HUES6 (cell line): Measurements from ENCODE around the gene SH3RF3.

Source experiments
- H3K27ac ChIP-seq: 2 replicates; pipeline ENCODE4 v1.7.0; 2013; ENCODE audit warnings: low read depth, mild to moderate bottlenecking, low read length, inconsistent platforms
- H3K27me3 ChIP-seq: 2 replicates; pipeline ENCODE4 v1.6.1; 2013; ENCODE audit warnings: low read length; ENCODE audit not compliant: control insufficient read depth, insufficient read depth
- H3K36me3 ChIP-seq: 2 replicates; pipeline ENCODE4 v1.6.1; 2013; ENCODE audit warnings: low read length; ENCODE audit not compliant: control insufficient read depth, insufficient read depth
- H3K4me1 ChIP-seq: 2 replicates; pipeline ENCODE4 v1.6.1; 2013; ENCODE audit warnings: low read length; ENCODE audit not compliant: control insufficient read depth, insufficient read depth
- H3K4me3 ChIP-seq: 2 replicates; pipeline ENCODE4 v1.5.1; 2013; ENCODE audit warnings: low read depth, low read length
- H3K9ac ChIP-seq: one replicate; pipeline ENCODE4 v1.6.1; 2013; ENCODE audit warnings: mild to moderate bottlenecking, low read length
- H3K9me3 ChIP-seq: 2 replicates; pipeline ENCODE4 v1.6.1; 2013; ENCODE audit warnings: low read depth, low read length; ENCODE audit not compliant: control insufficient read depth, insufficient read depth

SH3RF3 gene

DNA sequence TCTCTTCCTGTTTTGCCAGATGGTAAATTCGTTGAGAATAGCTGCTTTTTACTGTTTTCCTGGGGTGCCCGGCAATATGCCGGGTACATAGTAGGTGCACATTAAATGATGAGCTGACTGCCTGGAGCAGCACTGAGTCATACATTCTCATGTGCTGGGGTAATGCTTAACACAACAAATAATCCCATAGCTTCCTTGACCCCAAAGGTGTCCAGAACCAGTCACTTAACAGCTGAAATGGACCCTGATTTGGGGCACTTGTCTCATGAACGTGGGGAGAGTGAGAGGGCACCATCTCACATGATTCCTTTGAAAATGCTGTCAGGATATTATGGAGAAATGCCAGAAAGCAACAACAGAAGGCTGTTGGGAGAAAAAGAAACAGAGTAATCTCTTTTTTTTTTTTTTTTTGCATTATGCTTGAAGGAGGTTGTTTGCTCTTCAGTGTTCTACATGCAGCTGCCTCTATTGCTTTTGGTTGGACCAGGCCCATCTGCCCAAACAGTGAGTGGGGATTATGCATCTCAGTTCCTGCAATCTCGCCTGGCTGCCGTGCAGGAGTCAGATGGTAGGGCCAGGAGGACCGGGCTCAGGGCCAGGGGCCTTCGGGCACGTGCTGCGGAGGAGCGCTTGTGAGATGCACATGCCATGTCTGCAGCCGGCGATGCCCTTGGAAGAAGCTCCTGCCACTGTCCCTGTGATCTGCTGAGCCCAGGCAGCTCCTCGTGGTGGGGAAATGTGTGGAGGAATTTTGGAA, 162.1 kb downstream of the SH3RF3 start:
- H3K36me3 ChIP-seq, result no peaks in the 10 kb centered on the region
- H3K27me3 ChIP-seq, result no peaks in the 10 kb centered on the region
- H3K4me1 ChIP-seq, result peaks cover 4% of the 10 kb centered on the region; the same call in 1 of the 2 replicates
- H3K4me3 ChIP-seq, result no peak overlapping the region
- no peaks in the 10 kb centered on the region for H3K9me3 ChIP-seq
- no peak overlapping the region for H3K9ac ChIP-seq
- no peak overlapping the region for H3K27ac ChIP-seq

DNA sequence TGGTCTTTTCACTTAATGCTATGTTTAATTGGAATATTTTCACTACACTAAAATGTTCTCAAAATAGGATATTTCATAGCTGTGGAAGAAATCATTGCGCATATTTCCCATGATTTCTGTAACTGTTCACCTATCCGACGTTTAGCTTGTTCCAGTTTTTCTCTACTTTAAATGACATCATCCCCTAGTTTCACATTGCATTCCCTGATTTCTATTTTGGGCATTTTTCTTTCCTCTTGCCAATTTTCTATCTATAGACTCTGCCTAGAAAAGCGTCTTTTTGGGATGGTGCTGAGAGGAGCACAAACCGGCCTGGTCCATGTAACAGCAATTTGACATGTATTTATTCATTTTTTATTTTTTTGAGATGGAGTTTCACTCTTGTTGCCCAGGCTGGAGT, 163.4 kb downstream of the SH3RF3 start:
- no peaks in the 10 kb centered on the region for H3K27me3 ChIP-seq
- no peak overlapping the region for H3K27ac ChIP-seq
- no peaks in the 10 kb centered on the region for H3K9me3 ChIP-seq
- H3K4me1 ChIP-seq, result peaks cover 4% of the 10 kb centered on the region; the same call in 1 of the 2 replicates
- no peaks in the 10 kb centered on the region for H3K36me3 ChIP-seq
- H3K4me3 ChIP-seq, result no peak overlapping the region
- H3K9ac ChIP-seq, result no peak overlapping the region

DNA sequence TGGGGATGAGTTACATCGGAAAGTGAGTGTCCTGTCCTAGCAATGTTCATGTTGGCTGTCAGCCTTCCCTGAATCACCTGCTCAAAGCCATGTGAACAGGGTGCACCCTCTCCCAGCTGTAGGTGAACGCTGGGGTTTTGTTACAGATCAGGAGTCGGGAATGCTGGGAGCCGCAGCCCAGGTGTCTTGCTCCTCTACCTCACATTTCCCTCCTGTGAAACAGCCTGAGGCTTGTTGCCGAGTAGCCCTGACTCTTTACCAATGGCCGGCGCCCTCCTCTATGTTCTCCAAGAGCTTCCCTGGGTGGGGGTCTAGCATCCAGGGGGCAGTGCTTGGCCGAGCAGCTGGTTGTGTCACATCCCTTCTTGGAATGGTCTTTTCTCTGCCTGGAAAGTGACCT, 164.7 kb downstream of the SH3RF3 start:
- Histone ChIP-seq H3K27ac (no peak overlapping the region), H3K36me3 (no peaks in the 10 kb centered on the region), H3K9ac (no peak overlapping the region), H3K4me1 (peaks cover 4% of the 10 kb centered on the region; the same call in 1 of the 2 replicates), H3K4me3 (no peak overlapping the region), H3K9me3 (no peaks in the 10 kb centered on the region), H3K27me3 (no peaks in the 10 kb centered on the region)

- Histone ChIP-seq H3K9me3 (no peaks in the 10 kb centered on the region), H3K4me1 (peaks cover 1% of the 10 kb centered on the region; the same call in 1 of the 2 replicates), H3K36me3 (no peaks in the 10 kb centered on the region), H3K27me3 (no peaks in the 10 kb centered on the region), H3K9ac (no peak overlapping the region), H3K27ac (no peak overlapping the region), H3K4me3 (no peak overlapping the region)
Measured at GRCh38 chr2:109294523-109294922, 165.5 kb downstream of the SH3RF3 start.

DNA sequence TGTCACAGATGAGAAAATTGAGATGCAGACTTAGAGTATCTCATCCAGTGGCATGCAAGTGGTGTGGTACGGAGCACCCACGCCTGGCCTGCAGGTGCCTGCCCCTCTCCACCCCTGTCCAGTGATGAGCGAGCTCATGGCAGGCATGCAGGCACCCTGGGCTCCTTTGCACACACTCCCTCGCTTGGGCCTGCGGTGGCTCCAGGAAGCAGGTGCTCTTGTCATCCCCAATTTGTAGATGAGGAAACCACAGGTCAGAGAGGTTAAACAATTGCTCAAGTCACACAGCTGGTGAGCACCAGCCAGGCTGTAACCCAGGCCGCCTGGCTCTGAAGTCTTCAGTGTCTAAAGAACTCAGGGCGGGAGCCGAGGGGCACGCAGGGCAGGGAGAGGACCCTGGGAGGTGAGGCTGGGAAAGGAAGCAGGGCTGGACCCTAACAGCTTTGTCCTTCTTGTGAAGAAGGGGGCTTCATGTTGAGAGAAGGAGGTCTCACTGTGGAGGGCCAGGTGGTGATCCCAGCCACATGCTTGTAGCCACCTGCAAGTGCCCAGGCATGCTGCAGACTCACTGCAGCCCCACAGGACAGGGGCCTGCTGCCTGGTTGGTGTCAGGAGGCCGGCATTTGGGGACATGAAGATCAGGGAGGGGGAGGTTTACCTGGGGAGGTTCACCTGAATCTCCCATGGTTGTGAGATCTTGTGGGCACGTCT, 166.2 kb downstream of the SH3RF3 start:
- Histone ChIP-seq H3K4me1 (no peaks in the 10 kb centered on the region), H3K9me3 (no peaks in the 10 kb centered on the region), H3K4me3 (no peak overlapping the region), H3K9ac (no peak overlapping the region), H3K27me3 (no peaks in the 10 kb centered on the region), H3K27ac (no peak overlapping the region), H3K36me3 (no peaks in the 10 kb centered on the region)

- Histone ChIP-seq H3K9me3 (no peaks in the 10 kb centered on the region), H3K27ac (no peak overlapping the region), H3K27me3 (no peaks in the 10 kb centered on the region), H3K4me3 (no peak overlapping the region), H3K36me3 (no peaks in the 10 kb centered on the region), H3K9ac (no peak overlapping the region), H3K4me1 (no peaks in the 10 kb centered on the region)
Measured at GRCh38 chr2:109295781-109296117, 166.7 kb downstream of the SH3RF3 start.

DNA sequence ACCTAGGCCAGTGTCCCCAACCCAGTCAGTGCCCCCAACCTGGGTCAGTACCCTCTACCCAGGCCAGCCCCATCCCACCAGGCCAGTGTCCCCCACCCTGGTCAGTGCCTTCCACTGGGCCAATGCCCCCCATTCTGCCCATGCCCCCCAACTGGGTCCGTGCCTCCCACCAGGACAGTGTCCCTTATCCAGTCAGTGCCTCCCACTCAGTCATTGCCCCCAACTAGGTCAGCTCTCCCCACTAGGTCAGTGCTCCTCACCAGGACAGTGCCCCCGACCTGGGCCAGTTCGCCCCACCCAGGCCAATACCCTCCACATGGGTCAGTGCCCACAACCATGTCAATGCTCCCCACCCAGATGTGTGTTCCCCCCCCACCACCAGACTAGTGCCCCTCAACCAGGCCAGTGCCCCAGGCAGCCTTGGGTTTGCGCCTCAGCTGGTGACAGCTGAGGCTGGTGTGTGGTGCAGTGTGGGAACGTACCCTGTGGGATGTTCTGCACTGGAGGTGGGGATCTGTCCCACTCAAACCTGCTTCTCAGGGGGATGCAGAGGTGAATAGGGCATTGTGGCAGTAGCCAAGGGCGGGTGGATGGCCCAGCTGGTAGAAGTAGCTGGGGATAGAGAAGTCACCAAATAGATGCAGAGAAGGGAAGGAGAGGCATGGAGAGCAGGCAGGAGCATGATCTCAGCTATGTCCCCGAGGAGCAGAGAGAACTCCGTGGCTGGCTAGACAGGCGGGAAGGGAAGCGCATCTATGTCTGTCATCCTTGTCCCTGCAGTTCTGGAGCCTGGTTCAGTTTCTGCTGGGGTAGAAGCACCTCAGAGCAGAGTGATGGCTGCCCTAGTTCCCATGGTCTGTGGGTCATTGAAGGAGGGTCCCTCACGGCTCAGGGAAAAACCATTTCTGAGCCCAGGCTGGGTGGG, 168.8 kb downstream of the SH3RF3 start:
- no peaks in the 10 kb centered on the region for H3K4me1 ChIP-seq
- H3K9me3 ChIP-seq, result no peaks in the 10 kb centered on the region
- no peaks in the 10 kb centered on the region for H3K27me3 ChIP-seq
- no peak overlapping the region for H3K9ac ChIP-seq
- H3K36me3 ChIP-seq, result no peaks in the 10 kb centered on the region
- H3K4me3 ChIP-seq, result no peak overlapping the region
- H3K27ac ChIP-seq, result no peak overlapping the region

DNA sequence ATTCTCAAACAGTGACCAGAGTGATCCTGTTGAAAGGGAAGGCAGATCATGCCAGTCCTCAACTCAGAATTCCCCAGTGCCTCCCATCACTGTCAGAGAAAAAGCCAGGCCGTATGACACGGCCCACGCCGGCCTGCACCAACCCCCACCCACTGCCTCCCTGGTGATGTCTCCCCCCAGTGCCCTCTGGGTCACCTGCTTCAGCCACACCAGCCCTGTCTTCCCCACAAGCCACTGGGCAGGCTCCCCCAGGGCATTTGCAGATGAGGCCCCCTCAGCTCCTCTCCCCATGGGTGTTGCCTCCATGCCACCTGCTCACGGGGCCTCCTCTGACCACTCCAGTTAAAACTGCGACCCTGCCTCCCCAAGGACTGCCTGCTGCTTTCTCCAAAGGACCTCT, 169.8 kb downstream of the SH3RF3 start:
- H3K4me3 ChIP-seq, result no peak overlapping the region

GRCh38 chr2:109299536-109299935, 170.5 kb downstream of the SH3RF3 start:
- Histone ChIP-seq H3K36me3 (no peaks in the 10 kb centered on the region), H3K4me3 (no peak overlapping the region), H3K4me1 (no peaks in the 10 kb centered on the region), H3K27ac (no peak overlapping the region), H3K9ac (no peak overlapping the region), H3K27me3 (no peaks in the 10 kb centered on the region), H3K9me3 (no peaks in the 10 kb centered on the region)

More for the DNA sequence above, 169.8 kb downstream of the SH3RF3 start:
- Histone ChIP-seq H3K9ac (no peak overlapping the region), H3K4me1 (no peaks in the 10 kb centered on the region), H3K9me3 (no peaks in the 10 kb centered on the region), H3K27me3 (no peaks in the 10 kb centered on the region), H3K36me3 (no peaks in the 10 kb centered on the region), H3K27ac (no peak overlapping the region)

GRCh38 chr2:109300582-109300981, 171.6 kb downstream of the SH3RF3 start:
- Histone ChIP-seq H3K9me3 (no peaks in the 10 kb centered on the region), H3K36me3 (no peaks in the 10 kb centered on the region), H3K27ac (no peak overlapping the region), H3K4me1 (no peaks in the 10 kb centered on the region), H3K9ac (no peak overlapping the region), H3K27me3 (no peaks in the 10 kb centered on the region), H3K4me3 (no peak overlapping the region)

DNA sequence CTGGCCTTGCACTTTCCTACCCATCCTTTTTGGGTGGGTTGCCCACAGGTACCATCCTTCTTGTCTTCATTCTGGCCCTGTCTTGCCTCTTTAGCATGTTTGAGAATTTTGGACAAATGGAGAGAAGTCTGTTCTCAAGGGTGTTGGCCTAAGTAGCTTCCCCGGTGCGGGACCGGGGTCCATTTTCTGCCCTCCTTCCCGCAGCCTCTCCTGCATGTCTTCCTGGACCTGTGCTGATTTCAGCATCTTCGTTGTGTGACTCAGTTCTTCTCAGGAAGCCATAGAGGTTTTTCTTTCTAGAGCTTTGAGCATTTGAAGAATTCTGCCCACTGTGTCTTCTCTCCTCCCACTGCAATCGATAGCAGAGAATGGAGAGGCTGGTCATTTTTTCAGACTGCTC, 172.7 kb downstream of the SH3RF3 start:
- Histone ChIP-seq H3K9ac (no peak overlapping the region), H3K4me1 (no peaks in the 10 kb centered on the region), H3K27ac (no peak overlapping the region)

More for the DNA sequence above, 172.7 kb downstream of the SH3RF3 start:
- Histone ChIP-seq H3K36me3 (no peaks in the 10 kb centered on the region), H3K9me3 (no peaks in the 10 kb centered on the region), H3K27me3 (no peaks in the 10 kb centered on the region), H3K4me3 (no peak overlapping the region)
